GM21526 (cell line): ENCODE data around the gene RAB3B.
"Not testable (repeated sequence)": the region's sequence is repeated elsewhere in the genome, so short reads cannot be mapped to it uniquely, and the experiment has no call there.

ENCODE experiments used
- ATAC-seq: cut with Tn5 transposase; IDR thresholded peaks from one replicate; pipeline ENCODE4 v1.9.1; 2021; ENCODE audit warnings: moderate library complexity; ENCODE audit not compliant: unreplicated experiment, low FRiP score

RAB3B gene, protein sequence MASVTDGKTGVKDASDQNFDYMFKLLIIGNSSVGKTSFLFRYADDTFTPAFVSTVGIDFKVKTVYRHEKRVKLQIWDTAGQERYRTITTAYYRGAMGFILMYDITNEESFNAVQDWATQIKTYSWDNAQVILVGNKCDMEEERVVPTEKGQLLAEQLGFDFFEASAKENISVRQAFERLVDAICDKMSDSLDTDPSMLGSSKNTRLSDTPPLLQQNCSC

DNA sequence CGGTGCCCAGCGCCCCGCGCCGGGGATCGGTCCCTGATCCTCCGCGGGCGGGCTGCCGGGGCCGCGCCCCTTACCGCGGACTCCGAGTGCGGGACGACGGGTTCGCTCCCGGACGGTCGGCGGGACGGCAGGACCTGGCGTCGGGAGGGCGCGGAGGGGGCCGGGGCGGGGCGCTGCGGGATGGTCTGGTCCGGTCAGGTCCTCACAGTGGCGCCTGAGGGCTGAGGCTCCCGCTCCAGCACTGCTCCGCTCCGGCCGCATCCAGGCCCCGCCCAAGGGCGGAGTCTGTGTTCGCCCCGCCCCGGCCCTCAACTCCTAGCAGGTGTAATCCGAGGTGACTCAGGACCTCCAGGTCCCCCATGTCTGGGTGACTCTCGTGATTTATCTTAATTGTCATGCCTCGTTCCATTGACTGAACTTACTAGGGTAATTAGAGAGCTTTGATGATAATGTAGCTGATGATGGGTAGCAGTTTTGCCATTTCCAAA lies at the start of gene RAB3B:
TSS of gene RAB3B (minus strand) at position 223 of the 488 bp plus-strand sequence. CDS start 13,583 bp downstream, outside the sequence.
- peak; percentile 85 for ATAC-seq

DNA sequence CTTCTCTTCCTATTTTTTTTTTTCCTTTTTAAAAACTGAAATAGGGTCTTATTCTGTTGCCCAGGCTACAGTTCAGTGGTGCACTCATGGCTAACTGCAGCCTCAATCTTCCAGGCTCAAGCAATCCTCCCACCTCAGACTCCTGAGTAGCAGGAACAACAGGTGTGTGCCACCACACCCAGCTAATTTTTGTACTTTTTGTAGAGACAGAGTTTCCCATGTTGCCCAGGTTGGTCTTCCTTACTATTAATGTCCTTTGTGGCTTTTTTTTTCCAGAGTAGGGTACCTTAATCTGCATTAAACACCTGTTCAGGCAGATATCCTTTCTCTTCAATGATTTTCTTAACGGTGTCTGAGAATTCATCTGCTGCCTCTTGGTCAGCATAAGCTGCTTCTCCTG lies 47.4 kb upstream of the RAB3B start:
- no peak for ATAC-seq

DNA sequence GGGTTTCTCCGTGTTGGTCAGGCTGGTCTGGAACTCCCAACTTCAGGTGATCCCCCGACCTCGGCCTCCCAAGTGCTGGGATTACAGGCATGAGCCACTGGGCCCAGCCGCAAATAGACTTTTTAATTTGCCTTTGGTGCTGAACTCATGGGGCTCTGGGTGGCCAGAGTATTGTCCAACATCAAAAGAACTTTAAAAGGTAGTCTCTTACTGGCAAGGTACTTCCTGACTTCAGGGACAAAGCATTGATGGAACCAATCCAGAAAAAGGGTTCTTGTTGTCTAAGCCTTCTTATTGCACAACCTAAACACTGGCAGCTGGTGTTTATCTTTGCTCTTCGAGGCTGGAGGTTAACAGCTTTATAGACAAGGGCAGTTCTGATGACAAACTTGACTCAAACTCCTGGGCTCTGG lies 46.9 kb upstream of the RAB3B start:
- no peak for ATAC-seq

DNA sequence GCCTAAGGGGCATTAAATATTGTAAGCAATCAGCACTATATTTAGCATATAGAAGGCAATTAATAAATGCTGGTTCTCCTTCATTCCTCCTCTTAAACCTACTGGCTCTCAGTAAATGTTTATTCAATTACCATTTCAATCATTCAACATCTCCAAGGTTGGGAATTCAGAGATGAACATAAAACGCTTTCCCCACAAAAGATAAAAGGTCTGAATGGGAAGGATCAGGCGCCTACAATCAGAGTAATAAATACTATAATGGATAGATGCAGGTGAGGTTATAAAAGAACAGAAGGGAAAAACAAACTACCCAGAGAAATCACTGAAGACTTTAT lies 43.5 kb upstream of the RAB3B start:
- no peak for ATAC-seq

DNA sequence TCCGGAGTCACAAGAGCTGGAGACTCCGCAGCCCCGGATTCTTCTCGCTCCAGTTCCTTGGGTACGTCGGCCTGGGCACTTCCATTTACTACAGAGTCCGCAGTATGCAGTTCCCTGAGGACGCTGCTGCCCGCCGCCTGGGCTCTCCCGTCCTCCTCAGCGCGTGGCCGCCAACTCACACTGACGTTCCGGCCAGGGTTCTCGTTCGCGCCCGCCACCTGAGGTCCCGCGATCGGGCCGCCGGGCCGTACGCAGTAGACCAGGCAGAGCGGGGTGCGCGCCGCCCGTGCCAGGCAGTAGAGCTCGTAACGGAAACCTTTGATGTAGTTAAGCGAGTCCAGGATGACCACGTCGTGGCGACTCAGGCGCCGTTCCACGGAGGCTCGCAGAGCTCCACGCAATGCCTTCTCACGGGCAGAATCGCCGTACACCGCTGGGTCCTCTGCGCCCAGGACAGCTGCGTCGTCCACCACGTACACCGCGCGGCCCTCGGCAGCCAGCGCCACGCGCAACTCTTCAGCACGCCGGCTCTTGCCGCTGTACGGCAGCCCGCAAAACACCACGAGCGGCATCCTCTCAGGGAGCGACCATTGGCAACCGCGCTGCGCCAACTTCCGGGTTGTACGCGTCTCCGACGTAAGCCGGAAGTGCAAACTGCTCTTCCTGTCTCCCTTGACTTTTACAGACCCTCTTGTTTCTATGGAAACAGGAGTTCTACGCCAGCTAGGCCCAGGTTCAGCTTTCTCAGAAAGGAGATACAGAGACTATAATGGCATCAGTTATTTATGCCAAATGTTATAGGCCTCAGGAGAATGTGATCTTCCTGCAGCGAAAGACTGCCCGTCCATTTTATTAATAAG lies 42.9 kb upstream of the RAB3B start, which contains the start of gene KTI12:
TSS of gene KTI12 (minus strand) at position 621 of the 860 bp plus-strand sequence. CDS start at position 572, 49 bp downstream.
- peak; percentile 83 for ATAC-seq

DNA sequence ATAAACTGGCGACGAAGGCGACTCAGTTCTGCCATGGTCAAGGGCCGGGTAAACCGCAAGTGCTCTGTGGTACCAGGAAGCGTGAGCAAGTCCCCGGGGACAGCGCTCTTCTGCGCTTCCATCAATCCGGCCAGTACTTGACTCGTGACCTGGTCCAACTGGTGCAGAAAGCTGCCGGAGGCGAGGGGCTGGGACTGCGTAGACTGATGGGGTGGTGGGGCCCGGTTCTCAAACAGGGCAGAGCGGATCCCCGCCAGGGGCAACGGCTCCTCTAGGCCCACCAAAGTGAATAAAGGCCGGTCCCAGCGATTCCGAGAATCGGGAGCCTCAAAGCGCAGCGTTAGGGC lies 42.3 kb upstream of the RAB3B start:
- ATAC-seq: no peak

DNA sequence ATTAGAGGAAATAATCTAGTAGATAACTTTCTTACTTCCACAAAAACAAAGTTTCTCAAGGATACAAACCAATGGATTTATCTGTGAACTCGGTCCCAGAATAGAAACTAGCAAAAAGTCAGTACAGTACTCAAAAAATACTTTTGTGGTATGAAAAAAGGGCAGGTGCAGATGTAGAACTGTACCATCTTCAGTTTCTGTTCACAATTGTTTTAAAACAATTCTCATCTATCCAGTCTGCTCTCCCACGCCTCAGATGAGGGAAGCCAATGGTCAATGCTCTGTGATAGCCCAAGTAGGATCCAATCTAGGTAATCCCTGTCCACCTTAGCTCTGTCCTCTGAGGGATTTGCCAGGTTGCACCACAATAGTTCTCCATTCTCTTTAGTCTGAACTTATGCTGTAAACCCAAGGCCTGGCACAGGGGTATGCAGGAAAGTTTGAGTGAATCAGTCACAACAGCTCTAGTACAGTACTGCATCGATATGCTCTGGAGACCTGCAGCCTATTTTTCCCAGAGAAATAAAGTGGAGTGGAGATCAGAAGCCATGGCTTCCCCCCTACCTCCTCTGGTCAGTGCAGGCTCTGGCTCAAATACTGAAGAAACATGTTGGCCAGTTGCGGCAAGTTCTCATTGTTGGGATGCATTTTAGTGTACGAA lies 41.8 kb upstream of the RAB3B start:
- ATAC-seq: no peak

DNA sequence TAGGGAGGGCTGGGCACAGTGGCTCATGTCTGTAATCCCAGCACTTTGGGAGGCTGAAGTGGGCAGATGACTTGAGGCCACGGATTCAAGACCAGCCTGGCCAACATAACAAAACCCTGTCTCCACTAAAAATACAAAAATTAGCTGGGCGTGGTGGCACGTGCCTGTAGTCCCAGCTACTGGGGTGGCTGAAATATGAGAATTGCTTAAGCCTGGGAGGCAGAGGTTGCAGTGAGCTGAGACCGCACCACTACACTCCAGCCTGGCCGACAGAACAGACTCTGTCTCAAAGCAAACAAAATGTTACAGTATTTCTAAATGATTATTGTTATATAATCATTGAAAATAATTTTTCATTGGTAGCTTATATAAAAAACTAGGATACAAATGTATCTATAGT lies 38.3 kb upstream of the RAB3B start:
- not testable (repeated sequence) for ATAC-seq

DNA sequence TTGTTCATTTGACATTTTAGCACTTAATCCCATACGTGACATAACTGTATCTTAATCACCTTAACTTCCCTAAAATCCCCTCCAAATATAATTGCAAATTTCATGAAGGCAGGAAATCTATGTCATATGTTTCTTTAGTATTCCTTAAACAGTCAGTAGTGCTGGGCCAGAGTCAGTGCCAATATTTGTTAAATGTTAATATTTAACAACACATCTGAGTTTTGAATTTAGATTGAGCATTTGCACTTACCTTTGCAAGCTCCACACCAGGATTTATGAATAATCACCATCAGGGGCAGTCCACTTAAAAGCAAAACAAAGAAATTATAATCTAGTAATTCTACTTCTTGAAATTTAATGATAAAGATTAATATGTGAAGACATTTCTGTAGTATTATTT lies 37.8 kb upstream of the RAB3B start:
- ATAC-seq: no peak

DNA sequence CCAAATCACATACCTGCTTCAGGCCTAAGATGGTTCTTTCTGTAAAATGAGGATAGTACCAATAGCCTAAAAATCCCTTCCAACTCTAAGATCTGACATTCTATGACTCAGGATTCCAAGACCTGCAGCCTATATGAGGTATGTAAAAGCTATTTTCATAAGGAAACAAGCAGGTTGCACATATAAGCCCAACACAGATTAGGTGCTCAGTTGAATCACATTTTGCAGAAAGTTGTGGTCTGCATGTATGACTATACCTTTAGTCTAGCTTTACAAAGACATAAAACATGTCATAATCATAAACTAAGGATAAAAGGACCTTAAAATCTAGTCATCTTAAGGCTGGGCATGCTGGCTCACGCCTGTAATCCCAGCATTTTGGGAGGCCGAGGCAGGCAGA lies 35.8 kb upstream of the RAB3B start:
- no peak for ATAC-seq

DNA sequence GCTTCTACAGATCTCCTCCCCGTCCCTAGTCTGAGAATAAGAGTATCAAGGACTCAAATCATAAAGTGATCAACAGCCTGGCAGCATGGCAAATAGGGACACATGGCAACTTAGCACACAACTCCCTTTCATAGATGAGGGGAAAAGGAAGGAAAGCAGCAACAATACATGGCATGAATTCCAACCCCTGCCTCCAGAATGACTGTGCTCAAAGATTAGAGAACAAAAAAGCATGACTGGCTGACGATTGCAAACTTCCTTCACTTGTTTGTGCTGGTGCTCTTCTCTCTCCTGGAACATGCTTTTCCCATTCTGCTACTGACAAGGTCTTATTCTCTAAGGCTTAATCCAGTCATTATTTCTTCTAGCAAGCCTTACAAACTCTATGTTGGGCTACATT lies 31.6 kb upstream of the RAB3B start:
- ATAC-seq: no peak

DNA sequence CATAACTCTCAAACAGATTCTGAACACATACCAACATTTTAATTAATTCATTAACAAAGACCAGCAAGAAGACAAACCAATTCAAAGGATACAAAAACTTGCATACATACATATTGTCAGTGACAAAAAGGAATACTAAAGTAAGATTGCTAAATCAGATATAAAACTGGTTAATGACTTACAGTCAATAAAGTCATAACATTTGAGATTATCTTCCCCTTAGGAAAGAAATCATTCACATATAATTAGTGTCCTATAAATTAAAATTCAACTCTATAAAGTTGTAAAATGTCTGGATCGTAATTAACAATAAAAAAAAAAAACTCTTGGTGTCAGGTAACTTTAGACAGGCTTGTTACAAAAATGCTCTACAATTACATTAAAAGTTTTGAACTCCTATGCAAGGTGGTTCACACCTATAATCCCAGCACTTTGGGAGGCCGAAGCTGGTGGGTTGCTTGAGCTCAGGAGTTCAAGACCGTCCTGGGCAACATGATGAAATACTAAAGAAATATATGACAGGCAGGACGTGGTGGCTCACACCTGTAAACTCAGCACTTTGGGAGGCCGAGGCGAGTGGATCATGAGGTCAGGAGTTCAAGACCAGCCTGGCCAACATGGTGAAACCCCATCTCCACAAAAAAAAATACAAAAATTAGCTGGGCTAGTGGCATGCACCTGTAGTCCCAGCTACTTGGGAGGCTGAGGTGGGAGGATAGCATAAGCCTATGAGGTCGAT lies 17.7 kb upstream of the RAB3B start:
- ATAC-seq: no peak

DNA sequence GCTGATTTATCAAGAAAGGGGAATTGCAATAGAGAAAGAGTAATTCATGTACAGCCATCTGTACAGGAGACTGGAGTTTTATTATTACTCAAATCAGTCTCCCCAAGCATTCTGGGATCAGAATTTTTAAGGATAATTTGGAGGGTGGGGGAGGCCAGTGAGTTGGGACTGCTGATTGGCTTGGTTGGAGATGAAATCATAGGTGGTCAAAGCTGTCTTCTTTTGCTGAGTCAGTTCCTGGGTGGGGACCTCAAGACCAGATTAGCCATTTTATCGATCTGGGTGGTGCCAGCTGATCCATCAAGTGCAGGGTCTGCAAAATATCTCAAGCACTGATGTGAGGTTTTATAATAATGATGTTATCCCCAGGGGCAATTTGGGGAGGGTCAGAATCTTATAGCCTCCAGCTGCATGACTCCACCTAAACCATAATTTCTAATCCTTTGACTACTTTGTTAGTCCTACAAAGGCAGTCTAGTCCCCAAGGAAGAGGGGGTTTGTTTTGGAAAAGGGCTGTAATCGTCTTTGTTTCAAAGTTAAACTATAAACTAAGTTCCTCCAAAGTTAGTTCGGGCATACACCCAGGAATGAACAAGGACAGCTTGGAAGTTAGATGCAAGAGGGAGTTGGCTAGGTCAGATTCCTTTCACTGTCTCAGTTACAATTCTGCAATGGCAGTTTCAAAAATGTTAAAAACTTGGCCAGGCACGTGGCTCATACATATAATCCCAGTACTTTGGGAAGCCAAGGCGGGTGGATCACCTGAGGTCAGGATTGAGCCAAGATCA lies 16.9 kb upstream of the RAB3B start:
- no peak for ATAC-seq

DNA sequence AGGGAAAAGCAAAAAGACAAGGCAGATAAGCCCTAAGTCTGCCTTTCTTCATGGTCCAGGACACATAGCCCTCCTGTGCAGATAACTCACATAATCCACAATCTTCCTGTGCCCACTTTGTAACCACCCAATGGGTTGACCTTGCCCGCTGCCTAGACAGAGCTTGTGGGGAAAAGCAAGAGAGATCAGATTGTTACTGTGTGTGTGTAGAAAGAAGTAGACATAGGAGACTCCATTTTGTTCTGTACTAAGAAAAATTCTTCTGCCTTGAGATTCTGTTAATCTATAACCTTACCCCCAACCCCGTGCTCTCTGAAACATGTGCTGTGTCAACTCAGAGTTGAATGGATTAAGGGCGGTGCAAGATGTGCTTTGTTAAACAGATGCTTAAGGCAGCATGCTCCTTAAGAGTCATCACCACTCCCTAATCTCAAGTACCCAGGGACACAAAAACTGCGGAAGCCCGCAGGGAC lies 15.6 kb upstream of the RAB3B start:
- not testable (repeated sequence) for ATAC-seq

DNA sequence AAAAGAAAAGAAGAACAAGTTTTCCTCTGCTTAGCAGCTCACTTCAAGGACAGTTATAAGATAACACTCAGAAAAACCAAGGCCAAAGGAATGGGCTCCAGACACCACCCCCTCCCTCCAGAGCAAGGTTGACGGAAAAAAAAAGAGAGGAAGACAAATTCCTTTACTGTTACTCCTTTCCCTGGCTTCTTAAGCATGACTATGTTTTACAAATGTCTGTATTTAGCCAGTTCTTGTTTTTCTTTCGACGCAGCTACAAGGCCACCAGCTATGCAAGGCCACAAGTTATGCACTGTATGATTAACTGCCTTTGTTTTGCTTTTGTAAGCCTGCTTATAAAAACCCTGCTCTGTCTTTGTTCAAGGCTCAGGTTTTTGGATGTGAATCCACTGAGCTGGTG lies 15.0 kb upstream of the RAB3B start:
- not testable (repeated sequence) for ATAC-seq

DNA sequence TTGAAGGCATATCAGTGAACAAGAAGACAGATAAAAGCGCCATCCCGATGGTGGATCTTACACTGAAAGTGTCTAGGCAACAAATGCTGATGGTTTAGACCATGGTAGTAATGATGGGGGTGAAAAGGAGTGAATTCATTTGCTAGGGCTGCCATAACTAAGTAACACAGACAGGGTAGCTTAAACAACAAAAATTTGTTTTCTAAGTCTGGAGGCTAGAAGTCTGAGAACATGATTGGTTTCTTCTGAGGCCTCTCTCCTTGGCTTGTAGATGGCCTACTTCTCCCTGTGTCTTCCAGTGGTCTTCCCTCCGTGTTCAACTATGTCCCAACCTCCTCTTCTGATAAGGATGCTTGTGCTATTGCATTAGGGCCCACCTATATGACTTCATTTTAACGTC lies 13.4 kb upstream of the RAB3B start:
- ATAC-seq: no peak

DNA sequence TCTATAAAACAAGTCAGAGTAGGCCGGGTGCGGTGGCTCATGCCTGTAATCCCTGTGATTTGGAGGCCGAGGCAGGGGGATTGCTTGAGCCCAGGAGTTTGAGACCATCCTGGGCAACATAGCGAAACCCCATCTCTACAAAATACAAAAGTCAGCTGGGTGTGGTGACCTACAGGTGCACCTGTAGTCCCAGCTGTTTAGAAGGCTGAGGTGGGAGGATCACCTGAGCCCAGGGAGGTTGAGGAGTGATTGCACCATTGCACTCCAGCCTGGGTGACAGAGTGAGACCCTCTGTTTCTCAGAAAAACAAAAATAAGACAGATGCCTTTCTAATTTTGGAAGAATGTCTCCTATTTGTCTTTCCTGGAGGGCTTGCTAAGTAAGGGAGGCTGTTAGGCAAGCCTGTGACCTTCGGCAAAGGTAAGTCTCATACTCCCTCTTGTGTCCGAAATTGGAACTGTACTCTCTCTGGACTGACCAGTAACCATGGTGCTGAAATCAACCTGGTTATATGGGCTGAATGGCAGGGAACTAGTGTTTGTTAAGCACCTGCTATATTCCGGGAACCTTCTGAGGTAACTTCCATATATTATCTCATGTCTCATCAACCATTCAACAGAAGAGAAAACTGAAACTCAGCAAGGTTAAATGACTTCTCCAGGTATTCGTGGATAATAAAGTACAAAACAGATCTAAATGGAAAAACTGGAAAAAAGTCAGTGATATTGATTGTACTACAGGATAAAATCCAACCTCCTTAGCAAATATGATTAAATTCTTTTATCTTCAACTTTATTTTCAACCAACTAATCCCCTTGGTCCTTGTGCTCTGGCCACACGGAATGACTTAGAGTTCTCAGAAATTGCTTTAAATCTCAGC lies 11.8 kb upstream of the RAB3B start:
- no peak for ATAC-seq

DNA sequence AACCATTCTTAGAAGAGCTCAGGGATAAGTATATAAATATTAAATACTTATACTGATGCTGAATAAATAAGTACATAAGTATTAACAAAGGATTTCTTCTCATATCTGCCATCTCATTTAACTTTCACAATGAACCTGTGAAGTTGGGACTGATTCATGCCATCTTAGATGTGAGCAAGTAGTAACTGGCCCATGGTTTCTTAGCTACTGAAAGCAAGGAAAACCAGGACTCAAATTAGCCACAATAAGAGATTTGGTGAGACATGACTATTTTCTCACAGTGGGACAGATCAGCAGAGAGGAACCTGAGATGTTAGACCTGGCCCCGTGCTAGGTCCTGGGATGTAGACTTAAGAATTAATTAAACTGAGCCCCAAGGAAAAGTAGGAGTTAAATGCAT lies 8.2 kb upstream of the RAB3B start:
- ATAC-seq: no peak

DNA sequence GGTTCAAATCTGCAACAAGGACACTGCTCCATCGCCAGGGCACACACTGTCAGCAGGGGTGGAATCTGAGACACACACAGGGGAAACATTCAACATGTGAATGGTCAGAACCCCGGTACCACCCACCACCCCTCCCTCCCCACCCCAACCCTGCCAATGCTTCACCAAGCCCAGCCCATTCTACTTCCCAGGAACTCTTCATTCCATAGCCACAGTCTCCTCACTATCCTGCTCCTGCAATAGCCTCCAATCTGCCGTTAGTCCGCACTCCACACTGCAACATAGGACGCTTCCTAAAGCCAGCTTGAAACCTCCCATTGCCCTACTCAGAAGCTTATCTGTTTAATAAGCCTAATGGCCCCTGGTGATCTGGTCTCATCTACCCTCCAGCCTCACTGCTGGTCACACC lies 7.5 kb upstream of the RAB3B start:
- ATAC-seq: no peak
